T-helper 2 cell treated with Interferon-gamma antibody and Interleukin-4, amounts not matched to agents 100 ng/mL and 5 ng/mL, for 36 hours (primary cell): ENCODE data around the gene MAGEA1. TPM values are rescaled to one million over a fixed set of nuclear protein-coding genes. Genes with fewer than 3 reads are reported as not detected.
"Not testable (repeated sequence)": the region's sequence is repeated elsewhere in the genome, so short reads cannot be mapped to it uniquely, and the experiment has no call there.

Source experiments
- intact Hi-C: fragments of 100-400 bp; cut with micrococcal nuclease; formaldehyde crosslinking; loops from one replicate; pipeline ENCODE4 v1.15.1; 2023
- total RNA-seq: library from RNA; stranded (reverse); gene quantifications from 2 replicates; pipeline ENCODE4 v1.2.3, GENCODE V29; 2022

The MAGEA1 gene
- not detected in 2 replicates for total RNA-seq

DNA sequence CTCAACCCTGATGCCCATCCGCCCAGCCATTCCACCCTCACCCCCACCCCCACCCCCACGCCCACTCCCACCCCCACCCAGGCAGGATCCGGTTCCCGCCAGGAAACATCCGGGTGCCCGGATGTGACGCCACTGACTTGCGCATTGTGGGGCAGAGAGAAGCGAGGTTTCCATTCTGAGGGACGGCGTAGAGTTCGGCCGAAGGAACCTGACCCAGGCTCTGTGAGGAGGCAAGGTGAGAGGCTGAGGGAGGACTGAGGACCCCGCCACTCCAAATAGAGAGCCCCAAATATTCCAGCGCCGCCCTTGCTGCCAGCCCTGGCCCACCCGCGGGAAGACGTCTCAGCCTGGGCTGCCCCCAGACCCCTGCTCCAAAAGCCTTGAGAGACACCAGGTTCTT, at the start of gene MAGEA1:
TSS of gene MAGEA1 (plus strand) at position 154 of the 400 bp plus-strand sequence. CDS start 3,106 bp downstream, outside the sequence.
- intact Hi-C loops, result no loop called here

DNA sequence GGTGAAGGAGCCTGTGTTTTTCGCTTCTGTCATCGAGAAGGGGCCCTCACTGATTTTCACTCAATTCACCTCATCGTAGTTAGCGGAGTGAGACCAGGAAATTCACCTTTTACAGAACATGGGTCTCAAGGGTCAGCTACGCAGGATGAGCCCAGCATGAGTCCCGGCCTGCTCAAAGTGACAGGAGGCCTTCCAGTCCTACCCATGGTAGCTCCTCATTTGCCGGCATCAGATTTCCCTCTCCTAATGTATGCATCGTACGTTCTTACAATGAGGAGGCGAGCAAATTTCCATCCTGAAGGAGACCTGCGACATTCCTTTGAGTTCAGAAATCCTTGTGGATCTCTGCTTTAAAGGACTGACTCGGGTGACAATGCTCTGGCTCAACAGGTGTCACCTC, 46.2 kb upstream of the MAGEA1 start:
- intact Hi-C loops, result not testable (repeated sequence)

- intact Hi-C loops, result not testable (repeated sequence)
Observed at GRCh38 chrX:153139074-153139473, 40.0 kb upstream of the MAGEA1 start.

DNA sequence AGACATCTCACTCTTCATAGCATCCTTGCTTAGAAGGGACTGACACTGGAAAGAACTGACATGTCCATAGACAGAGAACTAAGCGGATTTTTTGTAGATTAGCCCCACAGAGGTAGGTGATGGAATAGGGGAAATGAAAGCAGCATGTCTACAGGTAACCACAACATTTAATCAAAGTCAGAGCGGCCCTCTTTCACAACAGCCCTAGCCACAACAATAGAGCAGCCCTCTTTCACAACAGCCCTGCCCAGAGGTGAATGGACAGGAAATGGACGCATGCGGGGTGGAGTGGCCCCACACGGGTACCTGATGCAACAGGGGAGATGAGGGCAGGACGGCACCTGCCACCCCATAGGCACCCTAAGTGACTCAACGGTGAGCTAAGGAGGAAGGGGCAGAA, 32.8 kb upstream of the MAGEA1 start:
- intact Hi-C loops, result not testable (repeated sequence)

GRCh38 chrX:153153516-153153915, 25.6 kb upstream of the MAGEA1 start:
- intact Hi-C loops, result no loop called here

DNA sequence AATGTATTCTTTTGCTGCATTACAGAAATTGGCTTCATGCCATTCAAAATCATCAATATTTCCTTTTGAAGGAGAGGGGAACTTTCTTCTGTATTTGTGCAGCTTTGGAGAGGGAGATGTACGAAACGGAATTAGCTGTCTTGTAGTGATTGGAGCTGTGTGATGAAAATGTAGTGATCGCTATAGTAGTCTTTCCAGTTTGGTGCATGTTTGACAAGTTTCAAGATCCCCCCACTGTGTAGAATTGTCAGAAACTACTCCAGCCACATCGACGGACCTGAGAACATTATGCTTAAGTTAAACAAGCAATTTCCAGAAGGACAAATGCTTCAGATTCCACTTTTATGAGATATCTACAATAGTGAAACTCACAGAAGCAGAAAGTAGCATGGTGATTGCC, 21.6 kb upstream of the MAGEA1 start:
- intact Hi-C loops, result no loop called here

DNA sequence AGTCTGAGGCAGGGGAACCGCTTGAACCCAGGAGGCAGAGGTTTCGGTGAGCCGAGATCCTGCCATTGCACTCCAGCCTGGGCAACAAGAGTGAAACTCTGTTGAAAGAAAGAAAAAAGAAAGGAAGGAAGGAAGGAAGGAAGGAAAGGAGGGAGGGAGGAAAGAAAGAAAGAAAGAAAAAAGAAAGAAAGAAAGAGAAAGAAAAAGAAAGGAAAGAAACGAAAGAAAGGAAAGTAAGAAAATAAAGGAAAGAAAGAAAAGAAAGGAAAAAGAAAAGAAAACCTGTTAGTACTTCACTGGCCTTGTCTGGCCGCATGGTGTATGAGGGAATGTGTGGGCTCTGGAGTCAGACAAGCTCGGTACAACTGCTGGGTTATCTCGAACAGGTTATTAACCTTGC, 20.8 kb upstream of the MAGEA1 start:
- intact Hi-C loops, result no loop called here

DNA sequence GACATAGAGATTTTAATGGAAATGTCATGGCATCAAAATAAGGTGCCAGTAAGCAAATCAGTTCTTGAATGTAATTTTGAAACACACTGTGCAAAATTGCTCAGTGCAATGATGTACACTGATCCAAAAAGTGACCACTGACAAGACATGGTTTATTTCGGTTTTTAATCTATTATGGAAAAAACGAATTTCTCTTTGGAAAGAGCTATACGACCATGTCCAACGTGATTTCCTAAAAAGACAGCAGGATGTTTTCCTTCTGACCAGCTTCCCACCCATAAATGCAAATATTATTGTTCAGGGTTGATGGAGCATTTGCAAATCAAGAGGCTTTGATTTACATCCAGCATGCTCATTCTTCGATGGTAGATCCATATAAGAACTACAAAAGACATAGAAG, 17.1 kb upstream of the MAGEA1 start:
- intact Hi-C loops, result no loop called here

DNA sequence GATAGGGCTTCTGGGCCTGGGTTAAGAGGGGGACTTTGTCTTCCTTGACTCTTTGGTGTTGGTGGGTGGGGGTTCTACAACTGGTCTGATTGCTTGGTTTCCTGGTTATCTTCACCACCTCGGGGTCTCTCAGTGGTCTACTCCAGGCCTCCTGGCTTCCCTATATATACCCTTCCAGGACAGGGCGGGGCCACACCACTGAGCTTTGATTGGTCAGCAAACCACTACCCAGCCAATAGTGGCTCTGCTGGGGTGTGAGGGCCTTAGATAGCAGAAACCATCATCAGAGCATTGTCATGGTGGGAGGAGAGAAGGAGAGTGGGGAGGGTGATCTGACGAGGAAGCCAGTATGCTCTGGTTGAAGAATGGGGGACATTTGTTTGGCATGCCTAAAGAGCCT, 14.4 kb upstream of the MAGEA1 start:
- intact Hi-C loops, result no loop called here

GRCh38 chrX:153168423-153168822, 10.7 kb upstream of the MAGEA1 start:
- intact Hi-C loops, result not testable (repeated sequence)

DNA sequence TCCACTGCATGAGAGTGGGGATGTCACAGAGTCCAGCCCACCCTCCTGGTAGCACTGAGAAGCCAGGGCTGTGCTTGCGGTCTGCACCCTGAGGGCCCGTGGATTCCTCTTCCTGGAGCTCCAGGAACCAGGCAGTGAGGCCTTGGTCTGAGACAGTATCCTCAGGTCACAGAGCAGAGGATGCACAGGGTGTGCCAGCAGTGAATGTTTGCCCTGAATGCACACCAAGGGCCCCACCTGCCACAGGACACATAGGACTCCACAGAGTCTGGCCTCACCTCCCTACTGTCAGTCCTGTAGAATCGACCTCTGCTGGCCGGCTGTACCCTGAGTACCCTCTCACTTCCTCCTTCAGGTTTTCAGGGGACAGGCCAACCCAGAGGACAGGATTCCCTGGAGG, 2.7 kb downstream of the MAGEA1 start:
- intact Hi-C loops, result no loop called here

DNA sequence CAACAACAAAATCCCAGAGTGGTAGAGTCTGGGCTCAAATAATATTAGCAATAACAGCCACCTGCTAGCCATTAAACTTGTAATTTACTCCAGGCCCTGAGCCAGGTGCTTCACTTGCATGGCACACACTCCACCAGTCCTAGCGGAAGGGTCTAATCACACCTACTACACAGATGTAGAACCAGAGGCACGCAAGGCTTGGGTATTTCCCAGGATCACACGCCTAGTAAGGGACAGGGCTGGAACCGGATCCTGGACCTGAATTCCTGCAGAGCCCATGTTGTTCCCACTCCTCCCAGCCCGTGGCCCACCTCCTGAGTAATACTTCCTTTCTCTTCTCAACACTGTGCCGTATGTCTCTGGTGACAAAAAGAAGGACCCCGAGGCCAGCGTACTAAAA, 5.7 kb downstream of the MAGEA1 start:
- intact Hi-C loops, result no loop called here

DNA sequence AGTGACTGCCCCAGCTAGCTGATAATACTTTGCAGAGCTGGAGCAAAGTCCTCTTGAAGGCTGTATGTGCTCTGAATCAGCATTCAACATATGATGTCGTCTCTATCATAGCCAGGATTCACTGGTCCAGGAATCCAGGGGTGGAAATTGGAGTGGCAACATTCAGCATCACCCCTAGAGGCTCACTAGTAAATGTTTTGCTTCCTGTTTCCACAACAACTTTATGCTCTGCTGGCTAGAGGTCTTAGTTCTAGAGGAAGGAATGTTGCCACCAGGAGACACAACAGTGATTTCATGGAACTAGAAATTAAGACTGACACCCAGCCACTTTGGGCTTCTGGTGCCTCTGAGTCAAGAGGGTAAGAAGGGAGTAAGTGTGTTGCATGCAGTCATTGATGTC, 11.3 kb downstream of the MAGEA1 start:
- intact Hi-C loops, result no loop called here

DNA sequence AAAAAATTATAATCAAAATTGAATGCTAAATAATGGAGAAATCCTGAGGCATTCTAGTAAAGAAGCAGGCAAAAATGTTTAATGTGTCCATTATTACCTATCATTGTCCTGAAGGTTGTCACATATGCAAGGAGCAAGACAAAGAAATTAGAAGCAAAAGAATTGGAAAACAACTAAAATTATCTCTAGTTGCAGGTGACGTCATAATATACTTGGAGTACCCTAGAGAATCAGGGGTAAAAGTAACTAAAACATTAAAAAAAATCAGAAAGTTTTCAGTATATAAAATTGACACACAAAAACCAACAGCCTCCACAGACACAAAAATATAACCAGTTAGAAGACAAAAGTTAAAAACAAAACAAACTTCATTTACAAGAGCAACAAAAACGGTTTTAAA, 21.4 kb downstream of the MAGEA1 start:
- intact Hi-C loops, result no loop called here

GRCh38 chrX:153206425-153207046, 27.5 kb downstream of the MAGEA1 start:
- intact Hi-C loops, result no loop called here

DNA sequence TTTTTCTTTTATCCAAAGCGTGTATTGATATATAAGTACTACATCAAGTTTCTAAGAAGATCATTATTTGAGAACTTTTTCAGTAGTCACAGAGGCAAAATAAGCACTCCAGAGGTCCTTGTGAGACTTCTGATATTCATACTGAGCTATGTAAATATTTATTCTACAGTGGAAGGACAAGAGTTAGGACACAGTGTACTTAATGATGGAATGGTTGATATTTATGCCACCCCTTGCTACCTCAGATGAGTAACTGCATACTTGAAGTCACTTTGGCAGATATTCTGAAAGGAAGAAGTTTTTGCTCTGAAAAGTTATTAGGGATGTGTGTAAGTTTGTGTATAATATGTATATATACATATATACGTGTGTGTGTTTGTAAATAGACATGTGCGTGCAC, 30.3 kb downstream of the MAGEA1 start:
- intact Hi-C loops, result no loop called here

DNA sequence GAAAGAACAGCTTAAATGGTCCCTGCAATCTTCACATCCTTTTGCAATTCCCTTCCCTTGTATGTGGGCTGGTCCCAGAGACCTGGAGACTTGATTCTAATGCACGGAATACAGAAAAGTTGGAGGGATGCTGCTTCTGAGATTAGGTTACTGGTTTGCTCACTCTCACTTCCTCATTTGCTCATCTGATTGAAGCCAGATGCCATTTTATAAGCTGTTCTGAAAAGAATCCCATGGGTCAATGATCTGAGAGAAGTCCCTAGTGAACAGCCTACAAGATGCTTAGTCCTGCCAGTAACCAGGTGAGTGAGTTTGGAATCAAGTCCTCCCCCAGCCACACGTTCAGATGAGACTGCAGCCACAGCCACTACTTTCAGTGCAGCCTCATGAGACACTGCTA, 35.9 kb downstream of the MAGEA1 start:
- intact Hi-C loops, result no loop called here

- intact Hi-C loops, result no loop called here
Observed at GRCh38 chrX:153216926-153217325, 37.8 kb downstream of the MAGEA1 start.

DNA sequence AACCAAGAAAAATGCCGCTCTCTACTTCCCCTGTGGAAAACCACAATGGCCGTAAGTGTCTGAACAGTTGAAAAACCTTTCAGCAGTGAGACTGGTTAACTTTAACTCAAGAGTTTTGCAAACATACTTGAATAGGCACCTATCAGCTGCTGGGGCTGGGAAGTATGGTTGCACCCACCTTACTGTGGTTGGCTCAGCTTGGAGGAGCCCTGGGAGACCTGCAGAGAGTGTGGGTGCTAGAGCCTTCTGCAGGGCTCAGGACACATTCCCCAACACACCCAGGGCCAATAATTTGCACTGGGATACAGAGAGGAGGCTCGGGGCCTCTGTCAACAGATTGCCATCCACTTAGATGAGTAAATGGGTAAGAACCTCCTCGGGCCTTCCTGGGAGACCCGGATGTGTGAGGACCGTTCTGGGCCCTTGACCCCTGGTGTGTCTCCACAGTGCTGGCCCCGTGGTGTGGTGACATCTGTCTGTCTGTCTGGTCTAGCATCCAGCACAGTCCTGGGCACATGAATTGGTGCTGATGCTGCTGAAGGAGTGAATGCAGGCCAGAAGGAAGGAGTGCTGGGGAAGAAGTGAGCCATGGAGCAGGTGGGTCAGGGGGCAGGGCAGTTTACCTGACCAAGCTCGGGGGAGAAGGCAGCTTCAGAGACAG, 46.5 kb downstream of the MAGEA1 start:
- intact Hi-C loops, result no loop called here

GRCh38 chrX:153226344-153227185, 47.5 kb downstream of the MAGEA1 start:
- intact Hi-C loops, result no loop called here
